Measurements from ENCODE around the gene PCBP3.

The PCBP3 gene

DNA sequence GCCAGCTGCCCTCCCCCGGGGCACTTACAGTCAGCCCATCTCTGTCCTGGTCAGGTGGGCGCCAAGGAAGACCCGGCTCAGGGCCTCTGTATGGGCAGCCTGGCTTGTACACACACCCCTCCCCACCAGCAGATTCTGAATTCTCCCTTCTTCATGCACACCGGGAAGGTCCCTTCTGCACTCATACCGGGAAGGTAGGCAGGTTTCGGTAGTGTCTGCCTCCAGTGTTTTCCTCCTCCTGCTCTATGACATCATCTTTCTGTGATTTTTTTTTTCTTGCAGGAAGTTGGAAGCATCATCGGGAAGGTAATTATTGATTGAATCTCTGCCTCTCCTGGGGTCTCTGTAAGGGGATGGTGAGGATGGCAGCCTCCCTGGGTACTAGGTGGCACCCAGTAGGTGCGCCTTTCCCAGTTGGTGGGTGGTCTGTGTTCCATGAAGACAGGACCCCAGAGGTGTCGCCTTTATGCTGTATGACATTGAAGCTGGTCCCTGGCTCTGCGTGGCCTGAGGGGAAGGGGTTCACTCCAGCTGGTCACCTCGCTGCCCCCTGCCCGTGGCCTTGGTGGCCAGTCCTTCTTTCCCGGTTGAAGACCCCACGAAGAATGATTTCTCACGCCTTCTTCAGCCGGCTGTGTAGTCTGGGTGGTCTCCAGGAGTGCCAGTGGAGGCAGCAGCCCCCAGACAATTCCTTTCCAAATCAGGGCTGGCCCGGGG lies 255.9 kb downstream of the PCBP3 start:
- no peak for DNase-seq

DNA sequence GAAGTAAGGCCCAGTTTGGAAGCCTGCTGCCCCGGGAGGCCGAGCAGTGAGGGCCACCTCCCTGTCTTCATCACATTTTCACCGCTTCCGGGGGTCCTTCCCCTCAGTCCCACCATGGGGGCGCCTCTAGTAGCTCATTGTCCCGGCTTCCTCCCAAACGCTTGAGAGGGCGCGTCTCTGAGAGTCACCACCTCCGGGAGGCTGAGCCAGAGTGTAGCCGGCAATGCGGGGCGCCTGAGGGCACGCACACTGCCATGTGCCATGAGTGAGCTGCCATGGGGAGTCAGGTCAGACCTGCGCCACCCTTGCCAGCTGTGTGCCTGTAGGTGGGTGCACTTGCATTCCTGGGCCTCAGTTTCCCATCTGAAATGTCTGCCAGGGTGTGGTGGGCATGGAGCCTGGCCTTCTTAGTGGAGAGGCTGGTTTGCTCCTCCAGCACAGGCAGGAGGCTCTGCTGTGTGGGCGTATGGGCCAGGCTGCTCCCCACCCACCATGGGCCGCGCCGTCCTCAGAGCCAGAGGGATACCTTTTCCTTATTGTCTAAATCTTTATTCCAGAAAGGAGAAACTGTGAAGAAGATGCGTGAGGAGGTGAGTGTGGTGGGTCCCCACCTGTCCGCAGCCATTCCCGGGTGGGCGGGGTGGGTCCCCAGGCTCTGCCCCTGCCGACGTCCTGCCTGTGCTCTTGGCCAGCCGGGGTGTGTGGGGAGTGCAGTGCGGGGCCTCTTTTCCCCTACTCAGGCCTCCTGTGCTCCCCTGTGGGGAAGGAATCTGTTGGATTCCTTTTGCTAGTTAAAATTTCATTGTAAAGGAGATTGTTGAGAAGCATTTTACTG lies 256.7 kb downstream of the PCBP3 start:
- DNase-seq: no peak

DNA sequence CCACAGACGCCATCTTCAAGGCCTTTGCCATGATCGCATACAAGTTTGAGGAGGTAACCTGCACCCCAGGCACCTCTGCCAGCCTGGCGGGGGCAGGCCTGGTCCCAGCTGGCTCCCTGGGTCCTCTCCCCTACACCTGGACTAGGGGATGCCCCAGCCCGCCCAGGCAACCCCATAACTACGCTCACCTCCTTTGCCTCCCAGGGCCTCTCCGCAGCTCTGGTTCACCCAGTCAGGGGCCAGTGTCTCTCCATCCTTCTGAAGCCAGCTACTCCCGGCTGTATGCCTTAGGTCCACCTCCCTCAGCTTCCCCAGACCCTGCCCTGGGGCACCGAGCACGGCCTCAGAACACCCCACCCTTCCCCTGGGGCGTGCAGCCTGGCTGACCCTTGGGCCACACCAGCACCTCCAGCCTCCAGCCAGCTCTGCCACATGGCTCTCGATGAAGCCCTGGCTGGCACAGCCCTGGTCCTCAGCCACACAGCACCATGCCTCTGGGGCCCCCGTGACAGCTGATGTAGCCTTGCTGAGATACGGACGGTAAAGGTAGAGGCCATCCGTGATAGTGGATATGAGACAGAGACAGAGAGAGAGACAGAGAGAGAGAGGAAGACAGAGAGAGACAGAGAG lies 257.7 kb downstream of the PCBP3 start:
- no peak for DNase-seq

DNA sequence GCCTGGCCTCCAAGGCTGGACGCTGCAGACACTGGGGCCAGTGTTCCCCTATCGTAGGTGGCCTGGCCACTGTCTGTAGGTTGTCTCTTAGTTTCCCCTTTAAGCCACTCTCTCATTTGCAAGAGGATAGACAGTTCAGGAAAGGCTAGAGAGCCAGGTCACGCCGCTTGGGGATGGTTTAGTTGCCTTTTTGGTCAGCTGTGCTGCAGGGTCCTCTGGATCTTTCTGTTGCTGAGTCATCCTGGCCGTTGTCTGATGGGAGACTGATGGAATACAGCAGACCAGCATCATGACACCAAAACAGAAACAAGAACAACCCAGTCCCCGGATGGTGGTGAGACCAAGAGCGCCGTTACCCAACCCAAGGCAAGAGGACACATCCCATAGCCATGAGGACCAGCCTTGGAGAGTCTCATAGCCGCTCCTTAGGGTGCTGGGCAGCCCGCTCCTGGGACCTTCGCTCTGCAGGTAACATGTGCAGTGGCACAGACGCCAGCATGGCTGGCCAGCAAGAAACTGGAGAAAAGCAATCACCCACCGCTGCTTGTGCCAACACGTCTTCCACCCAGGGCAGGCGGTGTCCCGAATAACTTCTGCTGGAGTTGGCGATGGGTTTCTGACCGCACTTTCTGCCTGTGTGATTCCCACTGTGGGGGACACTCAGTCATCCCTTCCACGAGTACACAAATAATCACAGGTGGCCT lies 258.9 kb downstream of the PCBP3 start:
- DNase-seq: no peak

DNA sequence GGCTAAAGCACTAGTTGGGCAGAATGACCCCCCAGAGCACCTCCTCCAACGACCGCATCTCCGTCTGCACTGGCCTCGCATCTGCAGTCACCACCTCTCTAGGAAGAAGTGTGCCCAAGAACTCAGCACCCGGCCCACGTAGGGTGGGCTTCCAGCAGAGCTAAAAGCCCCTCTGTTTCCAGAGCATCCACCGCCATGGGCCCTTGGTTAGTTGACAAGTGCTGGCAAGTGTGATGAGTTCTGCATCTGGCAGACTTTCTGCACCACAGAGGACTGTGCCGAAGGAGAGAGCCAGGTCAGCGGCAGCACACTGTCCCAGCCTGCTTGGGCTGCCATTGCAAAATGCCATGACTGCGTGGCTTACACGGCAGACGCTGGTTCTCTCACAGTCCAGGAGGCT lies 261.7 kb downstream of the PCBP3 start:
- no peak for DNase-seq

DNA sequence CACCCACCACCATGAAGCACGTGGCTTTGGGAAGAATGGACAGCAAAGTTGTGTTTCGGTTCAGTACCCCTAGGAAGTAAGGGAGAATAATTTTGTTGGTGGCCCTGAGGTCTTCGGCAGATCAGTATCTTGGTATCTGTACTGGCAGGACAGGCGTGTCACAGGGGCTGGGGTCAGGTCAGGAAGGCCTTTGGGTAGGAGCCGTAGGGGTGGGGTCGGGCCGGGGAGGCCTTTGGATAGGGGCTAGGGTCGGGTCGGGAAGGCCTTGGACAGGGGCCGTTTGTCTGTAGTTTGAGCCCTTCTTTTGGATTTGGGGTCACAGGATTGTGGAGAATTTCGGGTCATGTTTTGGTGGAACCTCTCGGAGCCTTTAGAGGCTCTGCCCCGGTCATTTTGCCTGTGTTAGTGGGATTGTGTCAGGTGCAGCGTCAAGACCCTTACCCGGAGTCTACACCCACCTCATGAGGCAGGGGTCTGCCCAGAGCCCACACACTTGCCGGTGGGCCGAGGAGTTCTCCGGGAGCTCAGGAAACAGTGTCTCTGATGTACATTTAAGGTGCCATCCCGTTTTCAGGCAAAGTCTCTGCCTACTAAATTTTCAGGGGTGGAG lies 262.8 kb downstream of the PCBP3 start:
- no peak for DNase-seq

DNA sequence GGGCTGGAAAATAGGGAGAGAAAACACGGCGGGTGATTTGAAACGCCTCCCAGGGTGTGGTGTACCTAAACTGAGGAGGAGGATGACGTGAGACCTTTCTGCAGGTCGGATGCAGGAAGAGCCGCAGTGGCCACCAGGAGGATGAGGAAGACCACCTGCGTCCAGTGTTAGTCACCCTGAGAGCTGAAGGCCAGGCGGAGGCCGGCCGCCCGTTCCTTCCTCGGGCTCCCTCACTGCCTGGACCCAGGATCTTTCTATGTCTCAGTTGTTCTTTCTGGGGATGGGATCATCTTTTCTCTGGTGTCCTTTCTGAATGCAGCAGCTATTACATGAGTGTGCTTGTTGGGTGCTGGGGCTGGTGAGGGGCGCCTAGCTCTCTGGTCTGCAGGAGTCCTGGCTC lies 263.3 kb downstream of the PCBP3 start:
- DNase-seq: no peak

DNA sequence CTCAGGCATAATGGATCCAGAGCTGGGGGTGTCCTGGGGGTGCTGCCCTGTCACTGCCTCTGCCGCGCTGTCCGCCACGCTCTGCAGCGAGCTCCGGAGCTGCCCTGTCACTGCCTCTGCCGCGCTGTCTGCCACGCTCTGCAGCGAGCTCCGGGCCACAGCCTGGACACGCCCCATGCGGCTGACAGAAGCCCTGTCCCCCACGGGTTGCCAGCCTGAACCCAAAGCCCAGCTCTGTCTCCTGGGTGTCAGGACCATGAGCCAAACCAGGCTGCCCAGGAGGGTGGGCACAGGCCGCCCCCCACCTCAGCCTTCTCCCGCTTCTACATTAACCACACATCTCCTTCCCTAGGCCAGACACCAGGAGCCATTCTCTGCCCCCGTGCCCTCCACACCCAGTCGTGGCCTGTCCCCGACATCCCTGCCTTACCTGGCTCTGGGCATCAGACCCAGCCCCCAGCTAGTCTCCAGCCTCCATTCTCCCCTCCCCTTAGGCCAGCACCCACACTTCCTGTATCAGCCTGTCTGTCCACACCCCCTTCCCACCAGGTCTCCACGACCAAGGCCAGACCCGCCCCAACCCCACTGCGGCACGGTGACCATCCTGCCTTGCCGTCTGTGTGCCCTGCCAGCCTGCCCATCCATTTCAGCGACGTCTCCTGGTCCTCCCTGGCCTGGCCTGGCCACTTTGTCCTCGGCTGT lies 265.2 kb downstream of the PCBP3 start:
- no peak for DNase-seq

DNA sequence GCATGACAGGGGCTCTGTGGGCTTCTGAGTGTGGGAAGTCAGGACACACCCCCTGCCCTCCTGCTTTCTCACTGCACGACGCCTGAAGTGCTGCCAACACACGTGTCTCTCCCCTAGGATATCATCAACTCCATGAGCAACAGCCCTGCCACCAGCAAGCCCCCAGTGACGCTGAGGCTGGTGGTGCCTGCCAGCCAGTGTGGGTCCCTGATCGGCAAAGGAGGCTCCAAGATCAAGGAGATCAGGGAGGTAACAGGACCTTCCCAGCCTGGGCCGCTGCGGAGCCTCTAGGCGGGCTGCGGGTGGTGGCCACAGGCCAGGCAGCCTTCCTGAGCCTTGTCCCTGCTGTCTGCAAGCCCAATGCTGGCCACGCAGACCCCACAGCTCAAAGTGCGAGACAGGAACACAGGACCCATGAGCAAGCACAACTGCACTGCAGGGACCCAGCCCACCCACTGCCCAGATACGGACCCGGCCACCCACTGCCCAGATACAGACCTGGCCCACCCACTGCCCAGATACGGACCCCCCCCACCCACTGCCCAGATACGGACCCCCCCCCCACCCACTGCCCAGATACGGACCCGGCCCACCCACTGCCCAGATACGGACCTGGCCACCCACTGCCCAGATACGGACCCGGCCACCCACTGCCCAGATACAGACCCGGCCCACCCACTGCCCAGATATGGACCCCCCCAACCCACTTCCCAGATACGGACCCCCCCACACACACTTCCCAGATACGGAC lies 265.9 kb downstream of the PCBP3 start:
- DNase-seq: no peak

DNA sequence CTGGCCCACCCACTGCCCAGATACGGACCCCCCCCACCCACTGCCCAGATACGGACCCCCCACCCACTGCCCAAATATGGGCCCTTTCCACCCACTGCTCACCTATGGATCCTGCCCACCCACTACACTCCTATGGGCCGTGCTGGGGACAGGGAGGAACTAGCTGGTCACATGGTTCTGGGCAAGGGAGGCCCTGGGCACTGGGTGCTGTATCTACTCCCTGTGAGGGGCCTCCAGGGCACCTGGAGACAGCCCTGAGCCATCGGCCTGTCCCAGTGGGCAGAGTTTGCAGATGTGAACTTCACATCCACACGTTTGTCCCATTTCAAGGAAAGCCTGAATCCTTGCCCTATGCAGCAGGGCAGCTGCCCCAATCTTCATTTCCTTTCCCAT lies 266.6 kb downstream of the PCBP3 start:
- no peak for DNase-seq

DNA sequence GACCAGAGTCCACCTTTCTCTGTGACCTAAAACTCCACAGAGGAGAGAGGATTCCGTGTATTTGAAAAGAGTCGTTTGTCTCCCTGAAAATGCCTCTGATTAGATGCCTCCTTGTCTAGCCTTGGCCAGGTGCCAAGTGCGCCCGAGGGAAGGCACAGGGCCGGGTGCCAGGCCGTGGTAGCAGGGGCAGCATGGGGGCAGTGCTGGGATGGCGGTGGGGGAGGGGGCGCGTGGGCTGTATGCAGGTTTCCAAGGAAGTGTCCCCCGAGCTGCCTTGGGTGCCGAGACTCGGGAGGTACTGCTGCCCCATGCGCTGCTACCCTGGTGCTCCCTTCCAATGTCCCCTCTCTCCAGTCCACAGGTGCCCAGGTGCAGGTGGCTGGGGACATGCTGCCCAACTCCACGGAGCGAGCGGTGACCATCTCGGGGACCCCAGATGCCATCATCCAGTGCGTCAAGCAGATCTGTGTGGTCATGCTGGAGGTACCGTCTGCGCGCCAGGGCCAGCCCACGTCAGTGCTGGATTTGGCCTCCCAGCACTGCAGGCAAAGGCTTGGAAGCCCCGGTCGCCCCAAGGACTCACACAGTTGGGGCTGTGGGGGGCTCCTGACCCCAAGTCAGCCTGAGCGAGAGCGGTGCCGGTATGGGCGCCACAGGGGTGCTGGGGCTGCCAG lies 267.2 kb downstream of the PCBP3 start:
- DNase-seq: no peak

DNA sequence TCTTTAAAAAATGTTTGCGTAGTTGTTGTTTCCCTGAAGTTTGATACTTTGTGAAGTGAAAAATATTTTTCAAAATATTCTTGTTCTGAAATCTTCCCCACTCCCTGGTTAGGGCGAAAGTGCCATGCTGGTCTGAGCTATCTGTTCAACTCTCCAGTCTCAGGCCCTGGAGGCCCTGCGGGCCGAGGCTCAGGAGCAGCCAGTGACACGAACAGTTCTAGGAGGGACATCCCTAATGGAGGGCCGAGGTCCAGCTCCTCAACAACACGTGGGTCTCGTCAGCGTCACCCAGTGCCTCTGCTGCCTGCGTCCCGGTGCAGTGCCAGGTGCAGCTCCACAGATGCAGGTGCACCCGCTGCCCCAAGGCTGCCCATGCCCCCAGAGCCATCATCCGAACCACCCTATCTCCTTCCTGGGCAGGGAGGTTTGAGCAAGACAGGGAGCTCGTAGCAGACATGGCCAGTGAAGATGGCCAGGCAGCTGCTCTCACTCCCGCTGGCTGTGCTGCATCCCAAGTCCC lies 268.3 kb downstream of the PCBP3 start:
- DNase-seq: no peak

DNA sequence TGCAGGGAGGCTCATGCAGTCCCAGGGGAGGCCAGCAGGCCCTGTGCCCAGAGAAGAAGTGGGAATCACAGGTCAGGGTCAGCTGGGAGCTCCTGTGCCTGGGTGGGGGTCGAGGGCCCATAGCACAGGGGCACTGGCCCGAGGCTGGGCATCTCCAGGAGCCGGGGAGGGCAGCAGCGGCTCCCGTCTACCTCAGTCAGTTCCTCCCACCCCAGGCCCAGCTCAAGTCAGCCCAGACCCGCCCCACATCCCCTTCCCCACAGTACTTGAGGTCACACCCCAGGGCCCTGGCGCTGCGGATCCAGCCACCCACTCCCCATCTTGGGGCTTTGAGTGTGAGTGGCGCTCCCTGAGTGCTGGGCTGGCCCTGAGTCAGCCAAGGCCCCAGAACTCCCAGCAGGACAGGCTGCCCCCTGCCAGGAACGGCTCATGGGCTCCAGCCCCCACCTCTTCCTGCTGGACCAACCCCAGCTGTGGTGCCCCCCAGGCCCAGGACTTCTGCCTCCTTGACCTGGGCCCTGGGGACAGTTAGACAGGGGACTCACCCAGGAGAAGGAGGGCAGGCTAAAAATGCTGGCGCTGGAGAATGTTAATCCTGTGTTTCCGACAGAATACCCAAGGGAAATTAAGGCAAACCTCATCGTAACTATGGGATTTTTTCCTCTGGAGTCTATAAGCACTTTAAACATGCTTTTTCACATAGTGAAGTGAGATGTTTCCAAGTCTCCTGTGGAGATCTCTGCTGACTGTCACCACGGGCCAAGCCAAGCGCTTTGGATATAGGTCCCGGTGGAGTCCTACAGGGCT lies 269.3 kb downstream of the PCBP3 start:
- DNase-seq: no peak

DNA sequence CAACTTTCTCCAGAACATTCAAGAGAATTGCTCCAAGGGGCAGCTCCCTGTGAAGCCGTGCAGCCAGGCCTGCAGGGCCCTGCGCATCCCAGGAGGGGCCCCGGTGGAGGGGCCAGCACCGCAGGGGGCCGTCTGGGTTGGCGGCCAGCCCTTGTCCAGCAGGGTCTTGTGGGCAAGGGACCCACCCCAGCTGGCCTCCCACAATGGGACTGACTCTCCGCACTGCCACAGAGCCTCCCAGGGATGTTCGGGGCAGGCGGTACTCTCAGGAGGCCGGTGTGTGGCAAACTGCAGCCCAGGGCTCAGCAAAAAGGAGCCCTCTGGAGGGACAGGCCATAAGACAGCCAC lies 269.9 kb downstream of the PCBP3 start:
- no peak for DNase-seq

DNA sequence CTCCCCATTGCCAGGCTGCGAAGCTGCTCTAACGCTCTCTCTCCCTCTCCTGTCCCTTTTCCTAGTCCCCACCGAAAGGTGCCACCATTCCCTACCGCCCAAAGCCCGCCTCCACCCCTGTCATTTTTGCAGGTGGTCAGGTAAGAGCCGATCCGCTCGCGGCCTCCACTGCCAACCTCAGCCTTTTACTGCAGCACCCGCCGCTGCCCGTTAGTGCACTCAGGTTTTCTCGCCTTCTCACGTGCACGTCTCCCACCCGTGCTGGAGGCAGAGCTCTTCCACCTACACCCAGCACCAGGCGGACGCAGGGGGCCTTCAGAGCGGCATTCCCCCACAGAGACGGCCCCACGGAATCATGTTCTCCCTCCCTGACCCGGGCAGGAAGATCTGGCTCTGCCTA lies 270.4 kb downstream of the PCBP3 start:
- DNase-seq: no peak

DNA sequence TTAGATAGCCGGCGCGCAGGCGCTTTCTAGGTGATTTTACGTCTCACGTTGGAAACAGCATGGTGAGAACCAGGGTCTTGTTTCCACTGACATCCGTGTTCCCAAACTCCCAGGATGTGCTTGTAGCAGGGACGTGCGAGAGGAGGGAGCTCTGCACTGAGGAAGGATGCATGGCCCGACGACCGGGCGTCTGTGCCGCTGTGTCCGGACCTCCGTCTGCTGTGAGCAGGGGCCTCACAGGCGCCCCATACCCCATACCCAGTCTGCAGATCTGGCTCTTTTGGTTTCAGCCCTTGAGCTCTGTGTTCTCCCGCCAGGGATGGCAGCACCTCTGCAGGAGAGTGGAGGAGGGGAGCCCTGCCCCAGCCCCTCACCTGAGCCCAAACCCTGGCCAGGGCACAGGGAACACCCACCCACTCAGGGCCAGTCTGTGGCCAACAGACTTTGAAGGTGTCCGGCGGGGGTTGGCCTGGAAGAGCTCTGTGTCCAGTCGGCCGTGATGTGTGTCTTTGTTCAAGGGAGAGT lies 270.9 kb downstream of the PCBP3 start:
- no peak for DNase-seq

DNA sequence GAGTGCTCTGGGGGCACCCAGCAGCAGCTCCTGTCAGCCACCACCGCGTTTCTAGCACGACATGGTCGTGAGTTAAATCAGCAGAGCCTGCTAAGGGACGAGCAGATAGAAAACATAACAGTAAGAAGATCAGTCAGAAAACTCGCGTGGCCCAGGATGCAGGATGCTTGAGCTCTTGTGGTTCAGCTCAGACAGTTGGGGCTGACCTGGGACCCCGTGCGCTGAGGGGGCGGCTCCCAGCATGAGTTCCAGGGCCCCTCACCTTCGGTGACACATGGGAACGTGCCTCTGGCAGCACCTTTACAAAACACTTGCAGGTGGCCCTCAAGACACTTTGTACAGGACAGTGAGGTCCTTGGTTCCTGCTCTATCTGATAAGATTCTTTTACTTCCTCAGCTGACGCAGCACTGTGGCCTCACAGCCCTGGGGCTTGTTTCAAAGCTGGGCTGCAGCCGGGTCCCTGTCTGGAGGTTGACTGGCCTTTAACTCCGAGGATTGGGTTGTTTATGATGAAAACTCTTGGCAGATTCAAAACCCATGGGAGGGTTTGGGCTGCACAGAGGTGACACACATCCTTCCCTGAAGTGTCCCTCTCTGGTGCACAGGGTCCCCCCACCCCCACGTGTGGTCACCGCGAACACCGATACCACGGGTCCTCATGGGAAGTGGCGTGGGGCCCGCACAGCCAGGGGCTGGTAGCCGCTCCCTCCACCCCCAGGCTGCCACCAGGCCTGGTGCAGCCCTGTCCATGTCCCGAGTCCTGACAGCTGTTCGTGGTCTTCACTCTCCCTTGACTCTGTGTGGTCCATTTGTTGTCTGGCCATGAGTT lies 272.7 kb downstream of the PCBP3 start:
- DNase-seq: no peak

DNA sequence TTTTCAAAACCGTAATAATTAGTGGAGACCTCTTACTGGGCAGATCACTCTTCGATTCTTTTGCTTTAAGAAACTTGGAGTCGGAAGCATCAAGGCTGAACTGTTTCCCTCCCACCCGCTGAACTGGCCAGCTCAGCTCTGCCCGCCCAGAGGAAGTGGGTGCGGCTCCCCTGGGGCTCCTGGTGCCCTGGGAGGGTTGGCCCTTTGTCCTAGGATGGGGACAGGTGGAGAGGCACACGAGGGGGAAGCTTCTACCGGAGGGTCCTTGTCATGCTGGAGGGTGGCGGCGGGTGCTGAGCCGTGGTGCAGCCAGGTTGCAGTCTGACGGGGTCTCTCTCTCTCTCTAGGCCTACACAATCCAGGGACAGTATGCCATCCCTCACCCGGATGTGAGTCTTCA lies 273.7 kb downstream of the PCBP3 start:
- no peak for DNase-seq

DNA sequence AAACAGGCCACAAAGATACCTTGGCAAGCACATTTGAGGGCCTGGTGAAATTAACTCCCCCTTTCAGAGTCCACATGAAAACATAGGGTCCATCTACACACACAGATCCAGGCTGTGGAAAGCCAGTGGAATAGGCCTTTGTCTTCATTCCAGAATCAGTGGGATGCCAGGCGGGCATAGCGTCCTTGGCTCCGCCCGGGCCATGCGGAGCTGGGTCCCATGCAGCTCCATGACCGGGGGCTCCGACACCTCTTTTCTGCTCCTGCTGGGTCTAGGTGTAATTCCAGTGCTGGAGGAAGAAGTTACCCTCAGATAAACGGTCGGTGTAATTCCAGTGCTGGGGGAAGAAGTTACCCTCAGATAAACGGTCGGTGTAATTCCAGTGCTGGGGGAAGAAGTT lies 274.5 kb downstream of the PCBP3 start:
- DNase-seq: no peak

All from CD4-positive, alpha-beta T cell treated with Interleukin-21 for 1 hour (primary cell).